Measurements from ENCODE around the gene ACTL8.

DNA sequence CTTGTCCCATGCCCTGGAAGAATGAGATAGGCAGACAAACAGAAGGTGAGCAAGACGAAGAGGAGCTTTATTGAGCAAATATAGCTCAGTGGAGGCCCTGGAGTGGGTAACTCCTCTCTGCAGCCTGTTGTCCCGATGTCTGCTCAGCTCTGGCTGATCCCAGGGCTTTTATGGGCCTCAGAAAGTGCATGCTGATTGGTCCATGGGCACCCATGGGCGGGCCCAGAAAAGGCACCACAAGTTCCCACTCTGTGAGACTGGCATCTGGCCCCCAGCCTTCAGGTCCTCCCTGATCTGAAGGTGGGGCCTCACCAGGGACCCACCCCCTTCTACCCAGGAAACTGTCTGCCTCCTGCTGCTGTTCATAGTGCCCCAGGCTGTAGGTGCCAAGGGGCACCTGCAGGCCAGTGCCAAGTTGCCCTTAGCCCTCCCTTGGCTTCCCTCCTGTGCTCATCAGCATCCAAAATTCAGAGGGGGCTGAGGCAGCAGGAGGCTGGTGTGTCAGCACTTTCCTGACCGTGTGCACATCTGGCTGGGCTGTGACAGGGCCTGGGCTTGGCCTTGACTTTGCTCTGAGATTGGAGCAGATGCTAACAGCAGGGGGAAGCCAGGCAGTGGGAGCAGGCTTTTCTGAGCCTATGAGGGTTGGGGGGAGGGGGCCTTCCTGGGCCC, 35.4 kb downstream of the ACTL8 start:
- TF ChIP-seq RAD21 (conservative IDR thresholded peaks at IDR 0.05 in 1 of 2, IDR thresholded peaks at IDR 0.05 in 1 of 2) = no peak
- TF ChIP-seq, protein P1, sequence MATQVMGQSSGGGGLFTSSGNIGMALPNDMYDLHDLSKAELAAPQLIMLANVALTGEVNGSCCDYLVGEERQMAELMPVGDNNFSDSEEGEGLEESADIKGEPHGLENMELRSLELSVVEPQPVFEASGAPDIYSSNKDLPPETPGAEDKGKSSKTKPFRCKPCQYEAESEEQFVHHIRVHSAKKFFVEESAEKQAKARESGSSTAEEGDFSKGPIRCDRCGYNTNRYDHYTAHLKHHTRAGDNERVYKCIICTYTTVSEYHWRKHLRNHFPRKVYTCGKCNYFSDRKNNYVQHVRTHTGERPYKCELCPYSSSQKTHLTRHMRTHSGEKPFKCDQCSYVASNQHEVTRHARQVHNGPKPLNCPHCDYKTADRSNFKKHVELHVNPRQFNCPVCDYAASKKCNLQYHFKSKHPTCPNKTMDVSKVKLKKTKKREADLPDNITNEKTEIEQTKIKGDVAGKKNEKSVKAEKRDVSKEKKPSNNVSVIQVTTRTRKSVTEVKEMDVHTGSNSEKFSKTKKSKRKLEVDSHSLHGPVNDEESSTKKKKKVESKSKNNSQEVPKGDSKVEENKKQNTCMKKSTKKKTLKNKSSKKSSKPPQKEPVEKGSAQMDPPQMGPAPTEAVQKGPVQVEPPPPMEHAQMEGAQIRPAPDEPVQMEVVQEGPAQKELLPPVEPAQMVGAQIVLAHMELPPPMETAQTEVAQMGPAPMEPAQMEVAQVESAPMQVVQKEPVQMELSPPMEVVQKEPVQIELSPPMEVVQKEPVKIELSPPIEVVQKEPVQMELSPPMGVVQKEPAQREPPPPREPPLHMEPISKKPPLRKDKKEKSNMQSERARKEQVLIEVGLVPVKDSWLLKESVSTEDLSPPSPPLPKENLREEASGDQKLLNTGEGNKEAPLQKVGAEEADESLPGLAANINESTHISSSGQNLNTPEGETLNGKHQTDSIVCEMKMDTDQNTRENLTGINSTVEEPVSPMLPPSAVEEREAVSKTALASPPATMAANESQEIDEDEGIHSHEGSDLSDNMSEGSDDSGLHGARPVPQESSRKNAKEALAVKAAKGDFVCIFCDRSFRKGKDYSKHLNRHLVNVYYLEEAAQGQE (IDR thresholded peaks at IDR 0.05) = no peak
